GM21737 (cell line): ENCODE results near the gene MYEF2.

Experiments used
- ATAC-seq: cut with Tn5 transposase; IDR thresholded peaks from one replicate; pipeline ENCODE4 v1.9.1; 2021; ENCODE audit warnings: mild to moderate bottlenecking, moderate library complexity; ENCODE audit not compliant: unreplicated experiment

MYEF2 gene

GRCh38 chr15:48147358-48147757, 30.7 kb downstream of the MYEF2 start:
- no peak for ATAC-seq

DNA sequence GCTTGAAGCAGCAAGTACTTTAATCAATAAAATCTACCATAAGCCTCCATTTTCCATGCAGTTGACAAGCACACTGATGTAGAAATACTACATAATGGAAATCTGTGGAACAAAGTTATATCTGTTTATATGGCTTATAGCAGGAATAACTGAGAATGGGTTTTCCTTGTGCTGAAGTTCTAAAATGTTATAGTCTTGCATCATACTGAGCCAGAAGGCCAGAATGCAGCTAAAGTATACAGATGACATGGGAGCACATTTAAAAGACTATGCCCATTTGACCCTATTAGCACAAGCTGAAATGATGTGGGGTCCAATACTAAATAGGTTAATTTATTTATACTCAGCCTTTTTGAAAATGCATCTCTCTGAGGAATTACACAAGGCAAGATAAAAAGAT, 32.2 kb downstream of the MYEF2 start:
- no peak for ATAC-seq

DNA sequence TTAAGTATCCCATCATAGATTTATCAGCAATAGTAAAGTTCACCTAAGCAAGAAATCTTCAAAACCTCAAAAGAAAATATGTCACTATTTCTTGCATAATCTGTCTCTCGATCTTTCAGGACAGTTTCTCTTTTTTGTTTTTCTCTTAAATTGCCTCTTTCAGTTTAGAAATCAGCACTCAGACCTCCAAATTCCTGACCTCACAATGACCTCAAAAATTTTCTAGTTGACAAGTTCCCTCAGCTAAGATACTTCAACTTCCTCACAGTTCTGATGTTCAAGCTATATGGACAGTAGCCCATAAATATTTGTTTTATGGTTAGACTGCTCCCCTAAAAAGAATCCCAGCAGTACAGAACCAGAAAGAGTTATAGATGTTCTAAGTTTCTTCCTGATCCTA, 33.2 kb downstream of the MYEF2 start:
- no peak for ATAC-seq

DNA sequence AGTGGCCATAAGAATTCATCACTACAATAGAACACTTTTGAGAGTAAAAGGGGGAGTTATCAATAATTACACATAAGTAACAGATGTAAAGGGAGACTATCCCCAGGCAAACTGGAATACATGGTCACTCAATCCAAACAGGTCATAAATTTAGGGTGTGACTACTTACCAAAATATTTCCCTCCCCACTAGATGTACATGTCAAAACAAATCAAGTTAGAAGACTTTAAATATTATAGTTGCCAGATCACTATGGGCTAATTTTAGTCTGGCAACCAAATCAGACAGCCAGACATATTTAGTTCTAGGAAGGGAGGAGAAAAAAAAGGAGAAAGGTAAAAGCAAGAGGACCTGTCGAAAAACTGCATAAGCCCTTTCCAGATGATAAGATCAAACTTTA, 34.2 kb downstream of the MYEF2 start:
- ATAC-seq: no peak

DNA sequence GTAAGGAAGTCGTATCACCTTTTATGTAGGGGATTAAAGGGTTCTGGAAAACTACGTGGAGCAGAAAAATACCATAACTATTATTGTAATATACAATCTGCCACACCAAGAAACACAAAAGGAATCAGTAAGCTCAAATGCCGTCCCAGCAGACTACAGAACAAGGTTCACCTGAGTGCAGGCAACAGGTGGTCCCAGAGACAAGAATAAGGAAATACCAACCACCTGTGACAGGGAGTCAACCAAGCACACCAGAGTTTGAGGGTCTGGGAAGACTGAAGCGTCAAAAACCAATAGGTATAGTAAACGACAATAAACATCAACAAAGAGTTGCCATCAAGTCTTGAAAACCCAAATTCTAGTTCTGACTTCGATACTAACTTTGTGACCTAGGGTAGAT, 45.2 kb downstream of the MYEF2 start:
- no peak for ATAC-seq

DNA sequence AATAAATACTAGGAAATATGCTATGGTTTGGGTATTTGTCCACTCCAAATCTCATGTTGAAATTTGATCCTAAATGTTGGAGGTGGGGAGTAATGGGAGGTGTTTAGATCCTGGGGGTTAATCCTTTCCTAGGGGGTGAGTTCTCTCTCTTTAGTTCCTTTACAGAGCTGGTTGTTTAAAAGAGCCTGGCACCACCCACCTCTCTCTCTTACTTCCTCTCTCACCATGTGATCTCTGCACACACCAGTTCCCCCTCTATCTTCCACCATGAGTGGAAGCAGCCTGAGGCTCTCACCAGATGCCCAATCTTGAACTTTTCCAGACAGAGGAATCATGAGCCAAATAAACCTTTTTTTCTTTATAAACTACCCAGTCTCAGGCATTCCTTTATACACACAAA, 46.8 kb downstream of the MYEF2 start:
- ATAC-seq: no peak

DNA sequence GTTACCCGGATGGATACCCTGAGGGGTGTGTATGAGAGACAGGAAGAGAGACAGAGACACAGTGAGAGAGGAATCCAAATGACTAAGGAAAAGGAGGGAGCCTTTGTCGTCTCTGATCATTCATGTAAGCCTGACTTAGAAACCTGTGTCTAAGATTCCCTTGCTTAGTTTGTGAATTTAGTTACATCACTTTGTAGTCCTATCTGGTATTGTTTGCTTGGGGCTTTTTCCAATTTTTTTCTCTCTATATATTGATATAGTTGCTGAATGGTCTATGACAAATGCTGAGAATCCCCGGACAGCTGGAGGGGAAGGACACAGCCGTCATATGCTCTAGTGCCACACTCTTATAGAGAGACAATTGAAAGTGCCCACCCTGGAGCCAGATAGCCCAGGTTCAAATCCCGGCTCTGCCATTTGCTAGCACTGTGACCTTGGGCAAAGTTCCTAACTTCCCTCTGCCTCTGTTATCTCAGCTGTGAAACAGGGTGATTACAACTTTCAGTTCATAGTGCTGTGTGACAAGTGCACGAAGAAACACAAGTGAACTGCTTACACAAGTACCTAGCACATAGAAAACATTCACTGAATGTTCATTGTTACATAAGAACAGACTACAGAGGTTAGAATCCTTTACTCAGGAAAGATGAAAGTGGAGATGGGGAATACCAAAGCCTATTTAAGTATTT, 51.3 kb downstream of the MYEF2 start:
- ATAC-seq: no peak

DNA sequence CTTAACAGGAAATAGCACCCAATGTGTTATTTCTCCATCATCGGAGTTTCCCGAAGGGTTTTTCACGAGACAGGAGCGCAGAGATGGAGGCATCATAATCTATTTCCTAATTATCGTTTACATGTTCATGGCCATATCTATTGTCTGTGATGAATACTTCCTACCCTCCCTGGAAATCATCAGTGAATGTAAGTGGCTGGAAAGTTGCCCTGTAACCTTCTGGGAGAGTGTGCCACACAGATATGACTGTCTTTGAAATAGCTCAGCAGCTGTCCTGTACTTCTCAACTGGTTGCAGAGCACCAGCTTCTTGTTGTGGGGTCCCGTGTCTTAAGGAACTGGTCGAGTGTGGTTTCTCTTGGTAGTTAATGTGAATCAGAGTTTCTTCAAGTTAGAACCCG, 56.2 kb downstream of the MYEF2 start:
- ATAC-seq: no peak

DNA sequence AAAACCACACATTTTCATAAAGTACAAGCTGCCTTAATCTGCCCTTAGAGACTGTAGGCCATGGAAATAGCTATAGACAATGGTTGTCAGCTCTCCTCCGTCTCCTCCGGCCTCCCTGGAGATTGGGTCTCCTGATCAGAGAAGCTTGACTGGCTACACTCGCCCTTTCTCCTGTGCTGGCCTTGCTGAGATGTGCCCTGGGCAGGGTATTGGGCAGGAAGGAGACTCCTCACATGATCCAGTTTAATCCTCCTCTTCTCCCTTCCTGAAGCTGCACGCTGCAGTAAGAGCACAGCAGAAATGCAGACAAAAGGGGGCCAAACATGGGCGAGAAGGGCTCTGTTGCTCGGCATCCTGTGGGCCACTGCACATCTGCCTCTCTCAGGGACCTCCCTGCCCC, 57.4 kb downstream of the MYEF2 start, which contains the start of gene SLC24A5:
TSS of gene SLC24A5 (plus strand) at position 246 of the 400 bp plus-strand sequence. CDS start at position 301, 55 bp downstream.
- no peak for ATAC-seq

DNA sequence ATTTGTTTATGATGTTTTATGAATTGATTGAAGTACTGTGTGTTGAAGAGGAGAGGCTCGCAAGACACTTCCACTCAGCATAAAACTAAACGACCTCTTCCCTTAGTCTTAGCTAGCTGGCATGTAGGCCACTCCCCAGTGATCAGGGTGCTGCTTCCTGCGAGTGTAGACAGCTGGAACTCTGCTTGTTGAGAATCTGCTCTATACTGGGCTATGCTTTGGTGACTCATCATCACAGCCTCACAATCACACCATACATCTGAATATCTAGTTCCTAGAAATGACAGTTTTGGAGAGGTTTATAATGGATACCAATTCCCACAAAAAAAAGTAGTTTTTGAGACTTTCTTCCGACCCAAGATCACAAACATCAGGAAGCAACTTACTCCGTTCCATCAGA, 58.8 kb downstream of the MYEF2 start:
- no peak for ATAC-seq

DNA sequence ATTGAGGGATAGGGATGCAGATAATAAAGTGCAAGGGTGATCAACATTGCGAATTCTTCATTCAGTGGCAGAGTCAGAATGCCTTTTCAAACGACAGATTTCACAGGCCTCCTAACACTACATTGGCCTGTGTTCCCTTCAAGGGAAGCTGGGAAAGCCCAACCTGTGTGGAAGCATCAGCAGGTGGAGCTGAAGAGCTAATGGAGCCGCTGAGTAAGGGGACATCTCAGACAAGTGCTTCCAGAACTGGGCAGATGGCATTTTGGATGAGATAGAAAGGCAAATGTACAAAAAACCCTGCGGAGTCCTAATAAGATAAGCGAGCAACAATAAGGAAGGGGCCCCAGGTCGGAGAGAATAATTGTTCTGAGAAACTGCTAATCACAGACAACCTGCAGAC, 65.9 kb downstream of the MYEF2 start:
- ATAC-seq: no peak

DNA sequence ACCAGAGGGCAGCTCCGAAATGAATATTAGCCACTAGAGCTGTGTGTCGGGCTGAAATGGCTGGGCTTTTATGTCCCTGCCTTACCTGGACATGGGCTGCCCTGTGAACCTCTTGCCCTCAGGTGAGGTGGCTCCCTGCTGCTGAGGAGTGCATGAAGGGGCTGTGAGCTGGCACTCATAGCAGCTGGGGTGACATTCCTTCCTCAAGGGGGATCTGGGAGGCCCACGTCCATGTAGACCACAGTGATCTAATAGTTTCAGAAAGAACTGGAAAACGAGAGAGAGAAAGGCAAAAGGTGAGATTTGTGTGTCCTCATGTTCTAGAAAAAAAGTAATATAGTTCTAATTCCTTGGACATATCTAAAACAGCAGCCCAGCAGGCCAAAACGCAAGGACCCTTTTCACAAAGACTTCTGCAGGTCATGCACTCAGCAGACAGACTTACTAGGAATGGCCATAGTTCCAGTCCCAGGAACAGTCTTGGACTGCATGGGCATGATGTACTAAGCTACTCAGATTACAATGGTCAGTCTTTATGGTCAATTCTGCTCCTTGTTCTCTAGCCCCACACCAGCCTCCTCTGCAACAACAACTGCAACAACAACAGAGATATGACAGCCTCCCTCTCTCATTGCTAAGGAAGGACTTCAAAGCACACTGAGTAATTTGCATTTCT, 68.1 kb downstream of the MYEF2 start:
- no peak for ATAC-seq

- no peak for ATAC-seq
Measured at GRCh38 chr15:48109212-48109611, 68.9 kb downstream of the MYEF2 start.

DNA sequence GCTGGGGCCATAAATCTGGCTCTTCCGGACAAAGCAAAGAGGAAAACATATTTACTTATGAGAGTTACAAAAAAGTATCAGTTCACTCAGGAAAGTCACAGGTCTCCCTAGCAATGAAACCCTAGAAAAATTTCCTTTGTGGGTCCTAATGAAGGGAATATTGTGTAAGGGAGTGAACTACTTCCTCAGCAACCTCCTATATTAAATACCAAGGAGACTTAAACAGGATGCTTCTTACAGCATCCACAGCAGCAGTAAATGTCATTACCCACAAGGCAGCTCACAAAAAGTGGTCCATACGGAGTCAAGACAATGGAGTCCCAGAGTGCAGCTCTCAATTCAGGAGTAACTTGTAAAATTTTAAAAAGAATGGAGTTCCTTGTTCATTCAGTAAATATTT, 72.2 kb downstream of the MYEF2 start:
- ATAC-seq: no peak

DNA sequence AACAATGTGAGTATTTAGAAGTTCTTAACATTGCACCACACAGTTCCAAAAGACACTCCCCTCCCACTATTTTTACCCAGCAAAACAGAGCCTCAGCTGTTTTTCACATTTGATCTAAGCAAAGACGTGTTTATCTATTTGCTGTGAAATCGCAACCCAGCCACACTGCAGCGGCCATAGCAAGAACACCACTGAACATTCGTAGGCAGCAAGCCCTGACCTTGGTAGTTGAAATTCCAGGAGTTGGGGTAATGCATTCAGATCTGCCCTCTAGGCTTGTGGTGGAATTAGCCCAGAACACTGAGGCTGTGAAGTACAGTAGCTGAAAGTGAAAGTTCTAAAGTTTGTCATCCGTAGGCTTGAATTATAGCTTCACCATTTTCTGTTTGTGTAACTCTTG, 74.4 kb downstream of the MYEF2 start:
- ATAC-seq: no peak

DNA sequence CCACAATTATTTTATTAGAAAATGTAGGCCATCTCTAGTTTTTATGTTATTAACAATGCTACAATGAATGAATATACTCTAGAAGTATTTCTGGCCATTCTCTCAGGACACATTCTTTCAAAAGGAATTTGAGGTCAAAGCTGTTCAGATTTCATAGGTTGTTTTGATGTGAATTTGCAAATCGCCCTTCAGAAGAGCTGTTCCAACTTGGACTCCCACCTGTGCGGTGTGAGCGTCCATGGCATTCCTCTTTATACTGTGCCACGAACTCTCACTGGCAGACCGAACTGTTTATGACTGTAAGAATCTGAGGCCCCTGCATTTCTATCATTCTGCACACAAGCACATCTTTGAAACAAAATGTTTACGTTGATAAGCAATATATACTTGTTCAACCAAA, 75.9 kb downstream of the MYEF2 start:
- ATAC-seq: no peak

- ATAC-seq: no peak
Measured at GRCh38 chr15:48101376-48101961, 76.6 kb downstream of the MYEF2 start.

DNA sequence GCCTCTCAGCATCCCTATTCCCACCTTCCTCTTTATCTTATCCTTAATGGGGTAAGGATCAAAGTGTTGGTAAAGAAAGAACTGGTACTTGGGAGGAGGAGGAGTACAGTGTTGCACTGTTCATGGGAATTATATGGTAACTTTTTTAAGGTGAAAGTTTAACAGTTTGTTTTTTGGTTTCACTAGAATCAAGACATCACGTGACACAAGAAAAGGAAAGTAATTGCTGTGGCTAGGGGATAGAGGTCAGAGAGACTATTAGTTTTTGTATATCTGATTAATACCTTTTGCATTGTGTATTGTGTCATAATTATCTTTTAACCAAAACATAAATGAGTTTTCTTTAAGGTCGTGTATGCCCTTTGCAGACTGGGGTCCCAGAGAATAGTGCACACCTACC, 80.8 kb downstream of the MYEF2 start:
- no peak for ATAC-seq

DNA sequence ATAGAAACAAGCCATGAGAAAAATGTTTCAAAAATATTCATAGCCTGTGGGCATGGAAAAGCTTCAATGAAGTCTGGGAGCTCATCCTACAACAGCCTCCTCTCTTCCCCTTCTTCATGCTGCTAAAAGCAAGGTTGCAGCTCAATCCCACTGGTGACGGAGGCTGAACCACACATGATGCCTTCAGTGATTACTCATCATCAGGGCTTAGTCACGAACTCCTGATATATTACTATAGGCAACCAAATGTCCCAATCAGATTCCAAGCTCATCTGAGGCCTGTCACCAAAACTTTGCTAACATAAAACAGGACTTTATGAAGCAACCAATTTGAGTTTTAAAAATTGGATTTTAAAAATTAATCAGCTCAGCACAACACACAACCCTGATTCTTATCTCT, 81.3 kb downstream of the MYEF2 start:
- ATAC-seq: no peak

DNA sequence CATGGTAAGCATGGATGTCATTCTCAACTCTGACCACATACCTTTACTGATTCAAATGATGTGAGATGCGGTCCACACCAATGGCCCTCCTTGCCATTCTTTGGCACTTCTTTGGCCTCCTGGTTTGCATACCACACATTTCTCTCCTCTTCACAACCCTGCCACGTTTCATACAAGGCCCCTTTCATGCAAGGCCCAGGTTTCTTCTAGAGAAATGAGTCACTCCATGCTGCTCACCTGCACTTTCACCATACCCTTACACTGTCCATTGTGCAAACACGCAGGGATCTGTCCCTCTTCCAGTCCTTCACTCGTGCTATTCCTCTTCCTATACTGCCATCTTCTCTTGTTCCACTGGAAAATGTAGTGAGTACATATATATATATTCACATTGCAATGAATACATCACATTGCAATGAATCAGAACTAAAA, 81.7 kb downstream of the MYEF2 start:
- no peak for ATAC-seq

DNA sequence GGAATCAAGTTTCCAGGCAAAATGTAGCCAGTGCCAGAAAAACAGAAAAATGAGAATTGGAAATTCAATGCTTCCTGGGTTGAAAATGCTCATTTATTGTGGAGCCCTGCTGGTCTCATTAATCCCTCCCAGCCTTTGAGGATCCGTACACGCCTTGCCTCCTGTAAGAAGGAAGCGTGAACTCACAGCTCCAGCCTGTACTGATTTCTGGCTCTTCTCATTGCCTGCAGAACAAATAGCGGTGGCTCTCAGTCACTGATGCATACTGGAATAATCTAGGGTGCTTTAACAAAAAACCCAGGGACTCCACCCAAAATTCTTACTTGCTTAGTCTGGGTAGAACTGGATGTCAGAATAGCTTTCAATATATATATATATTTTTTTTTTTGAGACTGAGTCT, 86.6 kb downstream of the MYEF2 start:
- ATAC-seq: no peak

GRCh38 chr15:48090666-48091065, 87.4 kb downstream of the MYEF2 start:
- ATAC-seq: no peak
